SK-N-MC (cell line): ENCODE data around the gene CASP5.

Experiments
- EZH2 ChIP-seq: fragments of 200-600 bp; sonication (generic); IDR thresholded peaks from one replicate; pipeline ENCODE4 v1.6.1; 2017; ENCODE audit warnings: antibody characterized with exemption
- POLR2AphosphoS5 ChIP-seq: IDR thresholded peaks from 2 replicates; pipeline ENCODE4 v1.6.1; 2012; ENCODE audit warnings: mild to moderate bottlenecking, low read depth, low read length, borderline replicate concordance

GRCh38 chr11:104999721-105000120 lies 23.2 kb downstream of the CASP5 start:
- TF ChIP-seq EZH2 (no peak), POLR2AphosphoS5 (no peak)
